OCI-LY3 (cell line): ENCODE results near the gene POU6F2.

Experiments used
- H2AFZ ChIP-seq: fragments of 200-600, 300-600 bp; shearing (Covaris generic); 2 replicates; pipeline ENCODE4 v1.6.0; 2014; ENCODE audit warnings: antibody characterized with exemption, low read depth, low read length
- H3K27ac ChIP-seq: fragments of 200-600, 300-600 bp; sonication (generic); 2 replicates; pipeline ENCODE4 v1.5.1; 2014; ENCODE audit warnings: mild to moderate bottlenecking, low read length, moderate library complexity, mixed read lengths
- H3K27me3 ChIP-seq: fragments of 200-600, 300-600 bp; sonication (generic); 2 replicates; pipeline ENCODE4 v1.6.1; 2014; ENCODE audit warnings: low read depth, low read length, mixed read lengths
- H3K36me3 ChIP-seq: fragments of 200-600, 300-600 bp; sonication (generic); replicated peaks from 2 replicates; pipeline ENCODE3; 2014; ENCODE audit warnings: low read depth, low read length, mixed read lengths
- H3K4me1 ChIP-seq: fragments of 300-600, 200-600 bp; sonication (generic); 2 replicates; pipeline ENCODE4 v1.6.1; 2014; ENCODE audit warnings: low read length, mixed read lengths
- H3K4me2 ChIP-seq: fragments of 200-600, 300-600 bp; sonication (generic); 2 replicates; pipeline ENCODE4 v1.6.1; 2014; ENCODE audit warnings: low read length, mixed read lengths
- H3K4me3 ChIP-seq: fragments of 300-600, 200-600 bp; sonication (generic); 2 replicates; pipeline ENCODE4 v1.5.1; 2014; ENCODE audit warnings: antibody characterized with exemption, mild to moderate bottlenecking, low read length, moderate library complexity
- H3K79me2 ChIP-seq: fragments of 300-600, 200-600 bp; shearing (Covaris generic); 2 replicates; pipeline ENCODE4 v1.6.1; 2014; ENCODE audit warnings: mild to moderate bottlenecking, low read length, mixed read lengths
- H3K9ac ChIP-seq: fragments of 300-600, 200-600 bp; shearing (Covaris generic); 2 replicates; pipeline ENCODE4 v1.6.0; 2014; ENCODE audit warnings: mild to moderate bottlenecking, low read length, moderate library complexity
- H3K9me3 ChIP-seq: fragments of 200-600, 300-600 bp; shearing (Covaris generic); 2 replicates; pipeline ENCODE4 v1.6.1; 2014; ENCODE audit warnings: low read length, mixed read lengths; ENCODE audit not compliant: insufficient read depth
- H4K20me1 ChIP-seq: fragments of 200-600, 300-600 bp; sonication (generic); 2 replicates; pipeline ENCODE4 v1.6.1; 2016; ENCODE audit warnings: low read length, mixed read lengths; ENCODE audit not compliant: insufficient read depth
- EZH2phosphoT487 ChIP-seq: fragments of 200-600 bp; shearing (Covaris generic); IDR thresholded peaks from 2 replicates; pipeline ENCODE4 v1.6.1; 2018; ENCODE audit warnings: antibody characterized with exemption, mixed run types, low read depth
- TF ChIP-seq, protein P1 (sequence below): fragments of 200-600, 300-600 bp; sonication (generic); IDR thresholded peaks from 2 replicates; pipeline ENCODE4 v1.5.1; 2014; ENCODE audit warnings: antibody characterized with exemption, low read length, low read depth

The POU6F2 gene

DNA sequence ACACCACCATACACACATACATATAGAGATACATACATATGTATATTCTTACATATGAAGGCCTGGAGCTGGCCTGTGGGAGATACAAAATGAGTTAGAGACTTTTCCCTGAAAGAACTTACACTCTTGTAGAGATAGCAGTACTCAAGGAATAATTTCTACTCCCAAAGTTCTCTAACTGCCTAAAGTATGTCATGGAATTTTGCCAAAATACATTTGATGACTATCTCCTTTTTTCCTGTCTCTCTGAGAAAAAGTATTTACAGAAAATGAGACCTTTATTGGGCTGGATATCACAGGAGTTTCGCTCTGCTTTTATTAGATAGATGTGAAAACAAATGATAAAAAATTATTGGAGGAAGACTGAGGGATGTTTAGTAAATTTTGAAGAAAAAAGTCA is 220.1 kb downstream of the POU6F2 start:
- H3K27ac ChIP-seq: no peak overlapping the region
- H3K4me3 ChIP-seq: no peak overlapping the region
- H3K9ac ChIP-seq: no peak overlapping the region
- H3K9me3 ChIP-seq: no peaks in the 10 kb centered on the region
- no peaks in the 10 kb centered on the region for H3K79me2 ChIP-seq
- no peaks in the 10 kb centered on the region for H4K20me1 ChIP-seq
- no peaks in the 10 kb centered on the region for H3K4me1 ChIP-seq
- TF ChIP-seq, protein P1, sequence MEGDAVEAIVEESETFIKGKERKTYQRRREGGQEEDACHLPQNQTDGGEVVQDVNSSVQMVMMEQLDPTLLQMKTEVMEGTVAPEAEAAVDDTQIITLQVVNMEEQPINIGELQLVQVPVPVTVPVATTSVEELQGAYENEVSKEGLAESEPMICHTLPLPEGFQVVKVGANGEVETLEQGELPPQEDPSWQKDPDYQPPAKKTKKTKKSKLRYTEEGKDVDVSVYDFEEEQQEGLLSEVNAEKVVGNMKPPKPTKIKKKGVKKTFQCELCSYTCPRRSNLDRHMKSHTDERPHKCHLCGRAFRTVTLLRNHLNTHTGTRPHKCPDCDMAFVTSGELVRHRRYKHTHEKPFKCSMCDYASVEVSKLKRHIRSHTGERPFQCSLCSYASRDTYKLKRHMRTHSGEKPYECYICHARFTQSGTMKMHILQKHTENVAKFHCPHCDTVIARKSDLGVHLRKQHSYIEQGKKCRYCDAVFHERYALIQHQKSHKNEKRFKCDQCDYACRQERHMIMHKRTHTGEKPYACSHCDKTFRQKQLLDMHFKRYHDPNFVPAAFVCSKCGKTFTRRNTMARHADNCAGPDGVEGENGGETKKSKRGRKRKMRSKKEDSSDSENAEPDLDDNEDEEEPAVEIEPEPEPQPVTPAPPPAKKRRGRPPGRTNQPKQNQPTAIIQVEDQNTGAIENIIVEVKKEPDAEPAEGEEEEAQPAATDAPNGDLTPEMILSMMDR: no peak
- no peak for TF ChIP-seq EZH2phosphoT487
- no peak overlapping the region for H2AFZ ChIP-seq
- peaks cover 14% of the 10 kb centered on the region for H3K27me3 ChIP-seq
- no peaks in the 10 kb centered on the region for H3K36me3 ChIP-seq
- no peak overlapping the region for H3K4me2 ChIP-seq

DNA sequence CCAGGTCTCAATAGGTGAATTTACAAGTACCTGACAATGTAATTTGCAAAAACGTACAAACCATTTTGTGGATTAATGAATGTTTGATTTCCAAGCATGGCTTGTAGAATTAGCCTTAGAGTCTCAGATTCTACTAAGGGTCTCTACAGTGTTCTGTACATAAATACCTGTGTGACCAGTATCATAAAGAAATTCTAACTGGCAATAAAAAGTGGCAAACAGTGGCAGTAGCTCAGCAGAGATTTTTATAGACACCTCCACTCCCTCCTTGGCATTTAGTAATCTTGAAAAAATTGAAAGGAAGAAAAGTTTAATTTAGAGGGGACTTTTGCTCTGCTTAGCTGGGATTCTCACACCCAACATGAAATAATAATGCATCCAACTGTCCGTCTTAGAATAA is 220.8 kb downstream of the POU6F2 start:
- Histone ChIP-seq H3K36me3 (no peaks in the 10 kb centered on the region), H3K79me2 (no peaks in the 10 kb centered on the region), H3K27me3 (peaks cover 19% of the 10 kb centered on the region), H3K27ac (no peak overlapping the region), H3K4me1 (no peaks in the 10 kb centered on the region), H3K9me3 (no peaks in the 10 kb centered on the region), H3K4me3 (no peak overlapping the region), H4K20me1 (no peaks in the 10 kb centered on the region), H3K4me2 (no peak overlapping the region), H3K9ac (no peak overlapping the region), H2AFZ (no peak overlapping the region)
- TF ChIP-seq, protein P1: no peak
- no peak for TF ChIP-seq EZH2phosphoT487

DNA sequence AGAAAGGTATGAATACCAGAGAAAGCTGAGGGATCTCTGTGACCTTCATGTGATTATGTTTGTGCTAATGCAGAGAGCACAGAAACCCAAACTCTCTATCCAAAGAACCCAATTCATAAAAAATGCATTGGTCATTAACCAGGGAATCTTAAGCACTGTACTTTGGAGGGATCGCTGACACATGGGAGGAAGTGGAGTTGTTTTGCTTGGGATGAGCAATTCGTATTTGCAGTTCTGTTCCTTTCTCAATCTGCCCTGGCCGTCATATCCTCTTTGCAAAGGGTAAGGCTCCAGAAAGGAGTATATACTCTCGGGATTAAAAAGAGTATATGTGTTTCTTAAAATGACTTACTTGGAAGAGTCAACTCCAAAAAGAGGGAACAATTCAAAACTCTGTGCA is 221.3 kb downstream of the POU6F2 start:
- Histone ChIP-seq H3K27ac (no peak overlapping the region), H3K9me3 (no peaks in the 10 kb centered on the region), H3K27me3 (peaks cover 21% of the 10 kb centered on the region), H3K9ac (no peak overlapping the region), H3K4me2 (no peak overlapping the region), H3K4me3 (no peak overlapping the region), H2AFZ (no peak overlapping the region), H3K79me2 (no peaks in the 10 kb centered on the region), H3K36me3 (no peaks in the 10 kb centered on the region), H4K20me1 (no peaks in the 10 kb centered on the region), H3K4me1 (no peaks in the 10 kb centered on the region)
- TF ChIP-seq, protein P1: no peak
- TF ChIP-seq EZH2phosphoT487: no peak

DNA sequence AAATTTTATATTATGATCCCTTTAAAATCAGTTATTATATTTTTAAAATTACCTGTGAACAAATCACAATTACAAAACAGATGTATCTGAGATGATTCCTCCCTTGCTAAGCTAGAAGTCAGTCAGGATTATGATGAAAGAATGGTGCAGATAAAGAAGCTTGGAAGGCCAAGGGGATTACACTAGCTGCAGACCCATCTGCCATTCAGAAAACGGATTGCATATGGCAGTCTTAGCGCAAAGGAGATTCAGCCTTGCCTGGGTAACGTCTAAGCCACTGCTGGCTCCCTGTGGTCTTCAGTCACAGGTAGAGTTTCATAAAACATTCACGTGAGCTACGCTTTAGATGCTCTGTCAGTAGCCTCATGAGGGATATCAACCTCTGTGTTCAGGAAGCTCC is 222.2 kb downstream of the POU6F2 start:
- no peaks in the 10 kb centered on the region for H4K20me1 ChIP-seq
- peaks cover 21% of the 10 kb centered on the region for H3K27me3 ChIP-seq
- H3K27ac ChIP-seq: no peak overlapping the region
- H3K36me3 ChIP-seq: no peaks in the 10 kb centered on the region
- no peak overlapping the region for H3K4me2 ChIP-seq
- H3K9me3 ChIP-seq: no peaks in the 10 kb centered on the region
- TF ChIP-seq, protein P1: no peak
- no peak for TF ChIP-seq EZH2phosphoT487
- no peaks in the 10 kb centered on the region for H3K79me2 ChIP-seq
- no peak overlapping the region for H2AFZ ChIP-seq
- no peak overlapping the region for H3K9ac ChIP-seq
- H3K4me3 ChIP-seq: no peak overlapping the region
- no peaks in the 10 kb centered on the region for H3K4me1 ChIP-seq
